ENCODE measurements around the gene TMEM179. TPM values are rescaled to one million over a fixed set of nuclear protein-coding genes. Genes with fewer than 3 reads are reported as not detected.

The TMEM179 gene
- total and polyA plus RNA-seq, 2 of the 8 experiments (the other 6 are each of a cell fraction or from before 2014, with no cell fraction given), result 2.9 to 4.0 TPM

DNA sequence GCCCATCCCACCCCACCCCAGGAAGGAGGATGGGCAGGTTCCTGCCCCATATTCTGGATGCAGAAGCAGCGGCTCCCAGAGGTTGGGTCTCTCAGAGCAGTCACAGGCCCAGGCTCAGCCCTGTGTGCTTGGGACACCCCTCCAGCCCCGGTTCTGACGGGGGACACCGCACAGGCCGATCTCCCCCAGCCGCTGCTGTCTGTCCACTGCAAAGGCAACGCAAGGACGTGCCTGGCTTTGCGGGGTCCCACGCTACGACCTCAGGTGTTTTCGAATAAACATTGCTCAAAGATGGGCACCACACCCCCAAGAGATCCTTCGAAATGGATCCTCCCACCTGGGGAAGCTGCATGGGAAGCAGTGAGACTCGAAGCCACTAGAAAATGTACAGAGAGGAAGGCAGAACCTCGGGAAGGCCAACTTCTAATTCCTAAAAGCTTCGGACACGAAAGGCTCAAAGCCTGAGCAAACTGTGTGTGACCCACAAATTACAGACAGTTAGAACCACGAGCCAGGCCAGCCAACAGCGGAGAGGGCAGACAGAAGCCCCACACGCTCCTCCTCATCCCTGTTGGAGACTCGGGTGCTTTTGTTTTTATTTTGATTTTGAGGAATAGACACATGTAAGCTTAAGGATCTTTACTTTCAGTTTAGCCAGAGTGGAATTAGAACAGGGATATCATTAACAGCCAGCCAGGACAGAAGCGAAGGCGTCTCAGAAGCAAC lies 14.2 kb downstream of the TMEM179 start:
- no peak overlapping the region for H3K9ac ChIP-seq (replicated peaks in 1 of 4; ENCODE audit: extremely low read depth in 1 of 4, low read depth in 3 of 4, low read length in 3 of 4)
- no peak overlapping the region for H3K56ac ChIP-seq (replicated peaks; ENCODE audit: insufficient read length, low read depth, low read length)
- CTCF ChIA-PET (ENCODE audit: partially characterized antibody), result interaction anchor here (1.0 to 1.4 kb wide), 4 partner anchors 14 to 513 kb away, joined by 3 to 7 read pairs (median 3); partner anchors contain the start of gene TMEM179
- no peak overlapping the region for H2BK15ac ChIP-seq (ENCODE audit: low read length)
- H3K9me3 ChIP-seq (ENCODE audit: insufficient read depth in 2 of 2, low read depth in 1 of 2, low read length in 1 of 2), result no peaks in the 10 kb centered on the region
- H3K27me3 ChIP-seq (replicated peaks in 1 of 4; ENCODE audit: control insufficient read depth in 3 of 4, extremely low read depth in 1 of 4, insufficient read depth in 3 of 4, low read length in 3 of 4), result no peaks in the 10 kb centered on the region
- H4K91ac ChIP-seq (replicated peaks; ENCODE audit: insufficient read length, low read length), result no peak overlapping the region
- H2BK5ac ChIP-seq (ENCODE audit: low read depth, low read length), result no peak overlapping the region
- no peak overlapping the region for H3K14ac ChIP-seq (ENCODE audit: insufficient read length)
- H4K20me1 ChIP-seq (replicated peaks in 1 of 2; ENCODE audit: control insufficient read depth in 1 of 2, insufficient read depth in 2 of 2, low read length in 2 of 2), result peaks cover 0 to 6% of the 10 kb centered on the region in 2 experiments
- no peak overlapping the region for H3K4ac ChIP-seq (replicated peaks; ENCODE audit: insufficient read length, low read depth, low read length)
- H3K23ac ChIP-seq (ENCODE audit: insufficient read length), result no peak overlapping the region
- H4K5ac ChIP-seq (ENCODE audit: insufficient read length, low read depth, low read length), result no peak overlapping the region
- WGBS, 2 experiments (ENCODE audit: extremely low coverage in 1 of 2, insufficient coverage in 1 of 2, insufficient read length in 1 of 2, insufficient replicate concordance in 2 of 2, low coverage in 1 of 2, low lambda C conversion rate in 2 of 2, missing lambda C conversion rate in 1 of 2), result 89% methylated on average over 22 of the region's 23 CpGs; no CpG with 5 or more reads in 1 of the 2 experiments
- peaks cover 4% of the 10 kb centered on the region; the same call in 1 of the 2 replicates for H3K79me1 ChIP-seq (ENCODE audit: low read depth, low read length)
- no peak overlapping the region for H3K4me2 ChIP-seq (ENCODE audit: insufficient read depth in 1 of 2, low read depth in 2 of 2, low read length in 2 of 2)
- POLR2A ChIA-PET (ENCODE audit: partially characterized antibody), result no interaction called here
- H3K36me3 ChIP-seq (ENCODE audit: control insufficient read depth in 2 of 4, insufficient read depth in 4 of 4, low read length in 3 of 4), result no peaks in the 10 kb centered on the region; a peak in 1 of 8 replicates
- no peaks in the 10 kb centered on the region for H3K4me1 ChIP-seq (replicated peaks in 1 of 4; ENCODE audit: control insufficient read depth in 3 of 4, insufficient read depth in 4 of 4, low read length in 3 of 4)
- H2BK120ac ChIP-seq (replicated peaks; ENCODE audit: low read depth, low read length), result no peak overlapping the region
- H2BK20ac ChIP-seq (ENCODE audit: low read length), result no peak overlapping the region
- FAIRE-seq (no peak), DNase-seq (ENCODE audit: low read depth in 1 of 2, low spot score in 2 of 2) (no peak)
- H2AK5ac ChIP-seq (ENCODE audit: low read depth, low read length), result no peak overlapping the region
- H3K23me2 ChIP-seq (ENCODE audit: low read depth, low read length), result no peaks in the 10 kb centered on the region
- H4K8ac ChIP-seq (ENCODE audit: extremely low read depth, insufficient read depth, low read length), result no peak overlapping the region
- no peak overlapping the region for H2BK12ac ChIP-seq (ENCODE audit: low read depth, low read length)
- no peak overlapping the region for H3K4me3 ChIP-seq (ENCODE audit: extremely low read depth in 1 of 4, insufficient read depth in 2 of 4, low read depth in 3 of 4, low read length in 4 of 4)
- no peak overlapping the region for H3K27ac ChIP-seq (ENCODE audit: low read depth, low read length)
- H2AFZ ChIP-seq (ENCODE audit: low read length), result no peak overlapping the region
- H3K18ac ChIP-seq (ENCODE audit: extremely low read depth, low read length), result no peak overlapping the region
- no peaks in the 10 kb centered on the region for H3K79me2 ChIP-seq (ENCODE audit: control insufficient read depth in 1 of 2, insufficient read depth in 2 of 2, low read length in 2 of 2)
- TF ChIP-seq, protein P1, sequence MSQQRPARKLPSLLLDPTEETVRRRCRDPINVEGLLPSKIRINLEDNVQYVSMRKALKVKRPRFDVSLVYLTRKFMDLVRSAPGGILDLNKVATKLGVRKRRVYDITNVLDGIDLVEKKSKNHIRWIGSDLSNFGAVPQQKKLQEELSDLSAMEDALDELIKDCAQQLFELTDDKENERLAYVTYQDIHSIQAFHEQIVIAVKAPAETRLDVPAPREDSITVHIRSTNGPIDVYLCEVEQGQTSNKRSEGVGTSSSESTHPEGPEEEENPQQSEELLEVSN (IDR thresholded peaks at IDR 0.05), result no peak
- TF ChIP-seq RAD21 (IDR thresholded peaks at IDR 0.05 in 1 of 2, conservative IDR thresholded peaks at IDR 0.05 in 1 of 2; ENCODE audit: low read depth in 2 of 2, low read length in 2 of 2) (no peak), NRF1 (IDR thresholded peaks at IDR 0.05; ENCODE audit: low read depth, low read length) (no peak), RNF2 (IDR thresholded peaks at IDR 0.05; ENCODE audit: borderline replicate concordance, low read depth, low read length, missing control alignments, poor library complexity, severe bottlenecking) (no peak), TAF1 (IDR thresholded peaks at IDR 0.05; ENCODE audit: low read depth, low read length) (no peak), CBX8 (IDR thresholded peaks at IDR 0.05; ENCODE audit: borderline replicate concordance, low read depth, low read length) (no peak), KDM5A (IDR thresholded peaks at IDR 0.05; ENCODE audit: low read length) (no peak), CREB1 (IDR thresholded peaks at IDR 0.05) (no peak), FOSL1 (IDR thresholded peaks at IDR 0.05; ENCODE audit: insufficient read depth, low read depth, low read length) (no peak), SRF (IDR thresholded peaks at IDR 0.05; ENCODE audit: low read depth, low read length) (no peak)
- TF ChIP-seq, protein P2, sequence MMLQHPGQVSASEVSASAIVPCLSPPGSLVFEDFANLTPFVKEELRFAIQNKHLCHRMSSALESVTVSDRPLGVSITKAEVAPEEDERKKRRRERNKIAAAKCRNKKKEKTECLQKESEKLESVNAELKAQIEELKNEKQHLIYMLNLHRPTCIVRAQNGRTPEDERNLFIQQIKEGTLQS (IDR thresholded peaks at IDR 0.05; ENCODE audit: insufficient read depth, low read depth, low read length), result no peak

Measured in H1 (cell line).